Fibroblast of mammary gland (primary cell): ENCODE measurements around the gene HRCT1.
"Not testable (repeated sequence)": the region's sequence is repeated elsewhere in the genome, so short reads cannot be mapped to it uniquely, and the experiment has no call there.

Source experiments
- DNase-seq: peaks from one replicate; pipeline ENCODE4 v3.0.0-alpha.2; 2010; ENCODE audit warnings: low read depth
- H3K4me3 ChIP-seq: 2 replicates; pipeline ENCODE4 v1.5.1; 2011; ENCODE audit warnings: low read depth, mild to moderate bottlenecking, low read length, moderate library complexity; ENCODE audit not compliant: control insufficient read depth
- TF ChIP-seq, protein P1 (sequence below): conservative IDR thresholded peaks from 2 replicates; pipeline ENCODE4 v1.5.1; 2011; ENCODE audit warnings: low read depth, low read length, inconsistent platforms; ENCODE audit not compliant: control insufficient read depth, insufficient read depth

HRCT1 gene

GRCh38 chr9:35909687-35910612 lies 3.9 kb downstream of the HRCT1 start:
- peak; percentile 30 for DNase-seq
- TF ChIP-seq, protein P1, sequence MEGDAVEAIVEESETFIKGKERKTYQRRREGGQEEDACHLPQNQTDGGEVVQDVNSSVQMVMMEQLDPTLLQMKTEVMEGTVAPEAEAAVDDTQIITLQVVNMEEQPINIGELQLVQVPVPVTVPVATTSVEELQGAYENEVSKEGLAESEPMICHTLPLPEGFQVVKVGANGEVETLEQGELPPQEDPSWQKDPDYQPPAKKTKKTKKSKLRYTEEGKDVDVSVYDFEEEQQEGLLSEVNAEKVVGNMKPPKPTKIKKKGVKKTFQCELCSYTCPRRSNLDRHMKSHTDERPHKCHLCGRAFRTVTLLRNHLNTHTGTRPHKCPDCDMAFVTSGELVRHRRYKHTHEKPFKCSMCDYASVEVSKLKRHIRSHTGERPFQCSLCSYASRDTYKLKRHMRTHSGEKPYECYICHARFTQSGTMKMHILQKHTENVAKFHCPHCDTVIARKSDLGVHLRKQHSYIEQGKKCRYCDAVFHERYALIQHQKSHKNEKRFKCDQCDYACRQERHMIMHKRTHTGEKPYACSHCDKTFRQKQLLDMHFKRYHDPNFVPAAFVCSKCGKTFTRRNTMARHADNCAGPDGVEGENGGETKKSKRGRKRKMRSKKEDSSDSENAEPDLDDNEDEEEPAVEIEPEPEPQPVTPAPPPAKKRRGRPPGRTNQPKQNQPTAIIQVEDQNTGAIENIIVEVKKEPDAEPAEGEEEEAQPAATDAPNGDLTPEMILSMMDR, result no peak
- H3K4me3 ChIP-seq, result no peak overlapping the region

DNA sequence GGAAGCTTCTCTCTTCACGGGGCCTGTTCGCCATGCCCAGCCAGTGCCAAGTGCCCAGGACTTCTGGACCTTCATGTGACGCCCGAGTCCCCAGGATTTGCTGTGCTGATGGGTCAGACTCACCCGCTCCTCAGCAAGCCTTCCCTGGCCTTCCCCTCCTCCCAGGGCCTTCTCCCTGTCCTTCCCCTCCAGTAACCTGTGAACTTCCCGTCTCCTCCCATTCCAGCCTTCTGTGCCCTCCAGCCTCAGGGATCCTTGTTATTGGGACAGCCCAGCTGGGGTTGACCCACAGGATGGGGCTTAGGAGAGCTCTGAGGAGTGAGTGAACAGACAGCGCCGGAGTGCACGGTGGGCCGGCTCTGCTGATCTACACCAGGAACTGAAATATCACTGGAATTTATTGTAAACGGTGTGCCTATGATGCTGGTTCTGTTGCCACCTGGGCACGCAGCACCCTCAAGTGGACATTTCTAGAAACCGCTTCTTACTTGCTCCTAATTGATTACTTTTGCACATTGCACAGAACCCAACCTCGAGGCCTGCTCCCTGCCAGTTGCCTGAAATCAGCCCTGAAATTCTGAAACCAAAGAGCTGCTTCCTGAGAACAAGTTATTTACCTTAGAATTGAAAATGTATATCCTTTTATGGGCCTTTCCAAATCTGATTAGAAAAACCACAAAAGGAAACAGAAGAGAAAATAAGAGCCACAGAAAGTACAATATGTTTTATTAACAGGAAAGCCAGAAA lies 4.8 kb downstream of the HRCT1 start:
- H3K4me3 ChIP-seq, result no peak overlapping the region
- TF ChIP-seq, protein P1, result peak; percentile 73
- DNase-seq, result peak; percentile 80

DNA sequence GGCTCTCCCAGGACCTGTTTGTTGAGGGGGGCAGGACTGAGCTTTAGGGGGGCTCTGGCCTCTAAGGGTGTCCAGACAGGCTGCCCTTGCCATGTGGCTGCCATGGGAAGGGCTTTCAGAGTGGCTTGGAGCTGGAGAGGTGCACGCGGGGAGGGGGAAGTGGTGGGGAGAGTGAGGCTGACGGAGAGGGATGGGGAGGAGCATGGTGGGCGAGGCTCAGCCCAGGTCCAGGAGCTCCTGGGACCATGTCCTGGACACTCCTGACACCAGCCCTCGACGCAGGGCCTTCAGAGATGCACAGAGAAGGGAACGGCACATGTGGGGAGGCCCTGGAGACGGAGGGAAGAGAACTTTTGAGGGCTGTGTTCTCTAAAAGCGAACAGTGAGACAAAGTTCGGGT lies 5.7 kb downstream of the HRCT1 start:
- no peak for DNase-seq
- no peak overlapping the region for H3K4me3 ChIP-seq
- TF ChIP-seq, protein P1, result no peak

- DNase-seq, result no peak
- TF ChIP-seq, protein P1, result no peak
- H3K4me3 ChIP-seq, result no peak overlapping the region
Observed at GRCh38 chr9:35912791-35913400, 6.9 kb downstream of the HRCT1 start.

GRCh38 chr9:35913429-35913828 lies 7.4 kb downstream of the HRCT1 start:
- DNase-seq, H3K4me3 ChIP-seq: not testable (repeated sequence)

DNA sequence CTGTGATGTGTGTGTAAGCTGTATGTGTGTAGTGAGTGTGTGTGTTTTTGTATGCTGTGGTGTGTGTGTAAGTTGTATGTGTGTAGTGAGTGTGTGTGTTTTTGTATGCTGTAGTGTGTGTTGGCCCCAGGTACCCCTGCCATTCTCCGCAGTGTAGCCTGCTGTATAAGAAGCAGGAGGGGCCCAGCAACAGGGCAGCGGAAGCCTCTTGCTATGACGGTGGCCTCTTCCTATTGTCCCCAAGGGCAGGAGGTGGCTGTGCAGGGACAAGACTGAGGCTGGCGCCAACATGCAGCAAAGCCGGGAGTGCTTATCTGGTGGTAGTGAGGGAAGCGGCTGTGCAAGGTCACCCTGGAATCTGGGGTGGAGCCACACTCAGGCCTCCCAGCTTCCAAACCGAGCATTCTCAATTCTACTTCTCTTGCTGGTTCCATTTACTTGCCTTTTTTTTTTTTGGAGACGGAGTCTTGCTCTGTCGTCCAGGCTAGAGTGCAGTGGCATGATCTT lies 8.4 kb downstream of the HRCT1 start:
- TF ChIP-seq, protein P1, result no peak
- H3K4me3 ChIP-seq, result no peak overlapping the region

More for the DNA sequence above, 8.4 kb downstream of the HRCT1 start:
- peak; percentile 15 for DNase-seq
